Measurements from ENCODE around the gene DHX58.
"Not testable (repeated sequence)": the region's sequence is repeated elsewhere in the genome, so short reads cannot be mapped to it uniquely, and the experiment has no call there.

DHX58 gene

GRCh38 chr17:42112552-42113176 lies at the start of gene DHX58:
TSS of gene DHX58 (minus strand) at chr17:42112714. CDS start at chr17:42111892, 822 bp downstream.
- peak; percentile 24 to 88 for DNase-seq

GRCh38 chr17:42160531-42160910 lies 48.0 kb upstream of the DHX58 start:
- no peak for DNase-seq

GRCh38 chr17:42159796-42160530 lies 47.4 kb upstream of the DHX58 start:
- no peak for DNase-seq

GRCh38 chr17:42155614-42156045 lies 43.1 kb upstream of the DHX58 start:
- DNase-seq = no peak

GRCh38 chr17:42153919-42154742 lies 41.6 kb upstream of the DHX58 start:
- DNase-seq = no peak

- no peak for DNase-seq
Observed at GRCh38 chr17:42146911-42147607, 34.5 kb upstream of the DHX58 start.

- not testable (repeated sequence) for DNase-seq
Observed at GRCh38 chr17:42143138-42143537, 30.6 kb upstream of the DHX58 start.

- DNase-seq = no peak
Observed at GRCh38 chr17:42142371-42142896, 29.9 kb upstream of the DHX58 start.

GRCh38 chr17:42141382-42141781 lies 28.9 kb upstream of the DHX58 start:
- DNase-seq = no peak

- not testable (repeated sequence) for DNase-seq
Observed at GRCh38 chr17:42140690-42141089, 28.2 kb upstream of the DHX58 start.

GRCh38 chr17:42138749-42139492 lies 26.4 kb upstream of the DHX58 start:
- DNase-seq = no peak

GRCh38 chr17:42136654-42137051 lies 24.1 kb upstream of the DHX58 start:
- DNase-seq = no peak

- no peak for DNase-seq
Observed at GRCh38 chr17:42135664-42136653, 23.4 kb upstream of the DHX58 start.

- DNase-seq = no peak
Observed at GRCh38 chr17:42135151-42135550, 22.6 kb upstream of the DHX58 start.

GRCh38 chr17:42133461-42134041 lies 21.0 kb upstream of the DHX58 start:
- DNase-seq = no peak

- DNase-seq = peak; percentile 70 to 85
Observed at GRCh38 chr17:42132941-42133340, 20.4 kb upstream of the DHX58 start.

GRCh38 chr17:42131981-42132432 lies 19.5 kb upstream of the DHX58 start:
- peak in 1 of 2 donors; percentile 20 for DNase-seq

GRCh38 chr17:42131232-42131631 lies 18.7 kb upstream of the DHX58 start:
- no peak for DNase-seq

- no peak for DNase-seq
Observed at GRCh38 chr17:42130310-42130936, 17.9 kb upstream of the DHX58 start.

Measured in hippocampal formation (tissue), 2 donors.